Kidney glomerular epithelial cell (primary cell): ENCODE measurements around the gene HNRNPC.
"Not testable (repeated sequence)": the region's sequence is repeated elsewhere in the genome, so short reads cannot be mapped to it uniquely, and the experiment has no call there.

ENCODE experiments used
- DNase-seq: peaks from one replicate; lab custom pipeline; 2025; lab: John Stamatoyannopoulos, UW

HNRNPC gene

GRCh38 chr14:21191809-21192446 is 77.3 kb downstream of the HNRNPC start:
- DNase-seq, result no peak

GRCh38 chr14:21191261-21191808 is 77.9 kb downstream of the HNRNPC start:
- no peak for DNase-seq

- no peak for DNase-seq
Observed at GRCh38 chr14:21185491-21185890, 83.8 kb downstream of the HNRNPC start.

- no peak for DNase-seq
Observed at GRCh38 chr14:21184254-21184653, 85.0 kb downstream of the HNRNPC start.

GRCh38 chr14:21182166-21182565 is 87.1 kb downstream of the HNRNPC start:
- no peak for DNase-seq

GRCh38 chr14:21171128-21171527 is 98.1 kb downstream of the HNRNPC start:
- DNase-seq, result no peak

- no peak for DNase-seq
Observed at GRCh38 chr14:21169573-21169972, 99.7 kb downstream of the HNRNPC start.

- DNase-seq, result no peak
Observed at GRCh38 chr14:21168055-21168454, 101.2 kb downstream of the HNRNPC start.

- not testable (repeated sequence) for DNase-seq
Observed at GRCh38 chr14:21165670-21166069, 103.6 kb downstream of the HNRNPC start.

- DNase-seq, result not testable (repeated sequence)
Observed at GRCh38 chr14:21165002-21165605, 104.1 kb downstream of the HNRNPC start.

GRCh38 chr14:21163871-21164291 is 105.4 kb downstream of the HNRNPC start:
- no peak for DNase-seq

- no peak for DNase-seq
Observed at GRCh38 chr14:21162081-21162480, 107.2 kb downstream of the HNRNPC start.

GRCh38 chr14:21160061-21160610 is 109.1 kb downstream of the HNRNPC start:
- DNase-seq, result no peak
